DND-41 (cell line): ENCODE data around the gene NAMPT.

Experiments used
- ATAC-seq: fragments of 200-7000 bp; cut with Tn5 transposase; 3 replicates; pipeline ENCODE4 v1.9.1; 2021; ENCODE audit warnings: low read depth; ENCODE audit not compliant: insufficient read depth
- DNase-seq: peaks from one replicate; pipeline ENCODE4 v3.0.0-alpha.2; 2020
- H2AFZ ChIP-seq: 2 replicates; pipeline ENCODE4 v1.6.0; 2012; ENCODE audit warnings: low read depth, low read length
- H3K27ac ChIP-seq: 2 replicates; pipeline ENCODE4 v1.5.1; 2012; ENCODE audit warnings: low read length, inconsistent platforms
- H3K27me3 ChIP-seq: fragments of 200-600 bp; sonication (generic); 2 replicates; pipeline ENCODE4 v1.6.0; 2012; ENCODE audit warnings: low read length, mild to moderate bottlenecking, inconsistent platforms; ENCODE audit not compliant: insufficient read depth, poor library complexity
- H3K36me3 ChIP-seq: 2 replicates; pipeline ENCODE4 v1.5.1; 2012; ENCODE audit warnings: low read length, inconsistent platforms; ENCODE audit not compliant: insufficient read depth
- H3K4me1 ChIP-seq: 2 replicates; pipeline ENCODE4 v1.5.1; 2012; ENCODE audit warnings: mild to moderate bottlenecking, low read length; ENCODE audit not compliant: insufficient read depth
- H3K4me2 ChIP-seq: 2 replicates; pipeline ENCODE4 v1.6.0; 2012; ENCODE audit warnings: mild to moderate bottlenecking, moderate library complexity, low read length, inconsistent platforms; ENCODE audit not compliant: insufficient read depth
- H3K4me3 ChIP-seq, 2 experiments: fragments of 200-600 bp in 1 of 2; shearing (Covaris generic) in 1 of 2; 2 replicates each; pipeline ENCODE4 v1.5.1; 2012 to 2016; ENCODE audit warnings: inconsistent platforms in 2 of 2, low read length in 2 of 2, mild to moderate bottlenecking in 2 of 2, low read depth in 1 of 2, moderate library complexity in 1 of 2
- H3K79me2 ChIP-seq: 2 replicates; pipeline ENCODE4 v1.6.0; 2012; ENCODE audit warnings: low read length, inconsistent platforms; ENCODE audit not compliant: insufficient read depth
- H3K9ac ChIP-seq: 2 replicates; pipeline ENCODE4 v1.6.0; 2012; ENCODE audit warnings: low read depth, mild to moderate bottlenecking, inconsistent platforms, low read length, moderate library complexity
- H3K9me3 ChIP-seq: 2 replicates; pipeline ENCODE4 v1.5.1; 2012; ENCODE audit warnings: low read length, moderate library complexity, mild to moderate bottlenecking, inconsistent platforms; ENCODE audit not compliant: insufficient read depth, severe bottlenecking
- H4K20me1 ChIP-seq: 2 replicates; pipeline ENCODE4 v1.6.0; 2012; ENCODE audit warnings: low read length; ENCODE audit not compliant: insufficient read depth
- CTCF ChIP-seq: IDR thresholded peaks from 2 replicates; pipeline ENCODE4 v1.5.1; 2012; ENCODE audit warnings: borderline replicate concordance, low read length, moderate library complexity, mild to moderate bottlenecking; ENCODE audit not compliant: poor library complexity, severe bottlenecking; ENCODE audit errors: extremely low read depth
- EZH2 ChIP-seq: IDR thresholded peaks from 3 replicates; pipeline ENCODE4 v1.6.1; 2012; ENCODE audit warnings: borderline replicate concordance, low read depth, mild to moderate bottlenecking, moderate library complexity, low read length, inconsistent platforms; ENCODE audit not compliant: severe bottlenecking

NAMPT gene

GRCh38 chr7:106312906-106313305 is 28.1 kb upstream of the NAMPT start:
- H2AFZ ChIP-seq, result no peak overlapping the region
- H3K9me3 ChIP-seq, result no peaks in the 10 kb centered on the region
- no peak overlapping the region for H3K9ac ChIP-seq
- H3K4me1 ChIP-seq, result no peaks in the 10 kb centered on the region
- H3K27ac ChIP-seq, result no peak overlapping the region
- H3K4me3 ChIP-seq, result no peak overlapping the region
- no peaks in the 10 kb centered on the region for H4K20me1 ChIP-seq
- H3K27me3 ChIP-seq, result peaks cover 8% of the 10 kb centered on the region
- TF ChIP-seq CTCF (no peak), EZH2 (no peak)
- no peak for DNase-seq
- H3K36me3 ChIP-seq, result no peaks in the 10 kb centered on the region
- no peak overlapping the region for H3K4me2 ChIP-seq
- no peaks in the 10 kb centered on the region for H3K79me2 ChIP-seq
- ATAC-seq, result no peak

- no peak for TF ChIP-seq CTCF
- no peak overlapping the region for H3K4me2 ChIP-seq
- H3K27ac ChIP-seq, result no peak overlapping the region
- H3K9me3 ChIP-seq, result no peaks in the 10 kb centered on the region
- no peak overlapping the region for H3K4me3 ChIP-seq
- no peak overlapping the region for H3K9ac ChIP-seq
- no peaks in the 10 kb centered on the region for H3K79me2 ChIP-seq
- no peak for ATAC-seq
- peaks cover 8% of the 10 kb centered on the region for H3K27me3 ChIP-seq
- H3K4me1 ChIP-seq, result no peaks in the 10 kb centered on the region
- DNase-seq, result no peak
- H2AFZ ChIP-seq, result no peak overlapping the region
- H4K20me1 ChIP-seq, result no peaks in the 10 kb centered on the region
- H3K36me3 ChIP-seq, result no peaks in the 10 kb centered on the region
Observed at GRCh38 chr7:106312099-106312871, 27.5 kb upstream of the NAMPT start.

- no peak overlapping the region for H2AFZ ChIP-seq
- H3K4me2 ChIP-seq, result no peak overlapping the region
- peaks cover 13% of the 10 kb centered on the region for H3K27me3 ChIP-seq
- no peaks in the 10 kb centered on the region for H3K9me3 ChIP-seq
- no peak overlapping the region for H3K9ac ChIP-seq
- ATAC-seq (no peak), DNase-seq (no peak)
- TF ChIP-seq CTCF (no peak), EZH2 (no peak)
- H3K79me2 ChIP-seq, result no peaks in the 10 kb centered on the region
- H4K20me1 ChIP-seq, result no peaks in the 10 kb centered on the region
- no peaks in the 10 kb centered on the region for H3K36me3 ChIP-seq
- no peak overlapping the region for H3K27ac ChIP-seq
- no peaks in the 10 kb centered on the region for H3K4me1 ChIP-seq
- H3K4me3 ChIP-seq, result no peak overlapping the region
Observed at GRCh38 chr7:106309362-106309761, 24.6 kb upstream of the NAMPT start.
